AG09309 (cell line): ENCODE results near the gene OTOGL.

ENCODE experiments used
- DNase-seq: peaks from one replicate; pipeline ENCODE4 v3.0.0-alpha.2; 2010; ENCODE audit warnings: low read depth
- H3K4me3 ChIP-seq: 2 replicates; pipeline ENCODE4 v1.5.1; 2011; ENCODE audit warnings: mild to moderate bottlenecking, low read depth, low read length, moderate library complexity; ENCODE audit not compliant: control insufficient read depth
- TF ChIP-seq, protein P1 (sequence below): IDR thresholded peaks from 2 replicates; pipeline ENCODE4 v1.5.1; 2011; ENCODE audit warnings: mild to moderate bottlenecking, low read depth, low read length, inconsistent platforms; ENCODE audit not compliant: insufficient read depth, control insufficient read depth; ENCODE audit errors: missing control alignments

OTOGL gene

DNA sequence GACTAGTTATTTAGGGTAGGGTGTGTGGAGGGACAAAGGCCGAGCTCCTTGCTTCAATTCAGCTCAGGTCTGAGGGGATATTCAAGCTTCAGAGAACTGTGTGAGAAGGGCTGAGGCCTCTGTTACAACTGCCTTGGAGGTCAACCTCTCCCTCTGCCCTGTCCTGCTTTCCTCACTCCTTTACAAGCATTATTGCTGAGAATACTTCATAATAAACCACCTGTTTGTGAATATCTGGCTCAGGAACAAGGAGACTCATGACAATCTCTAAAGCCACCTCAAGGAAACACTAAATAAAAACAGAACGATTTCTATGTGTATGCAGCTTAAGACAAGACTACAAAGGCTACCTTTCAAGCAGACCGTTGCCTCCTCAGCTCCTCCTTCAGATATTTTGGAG is 21.7 kb downstream of the OTOGL start:
- no peak for DNase-seq
- H3K4me3 ChIP-seq = no peak overlapping the region
- TF ChIP-seq, protein P1, sequence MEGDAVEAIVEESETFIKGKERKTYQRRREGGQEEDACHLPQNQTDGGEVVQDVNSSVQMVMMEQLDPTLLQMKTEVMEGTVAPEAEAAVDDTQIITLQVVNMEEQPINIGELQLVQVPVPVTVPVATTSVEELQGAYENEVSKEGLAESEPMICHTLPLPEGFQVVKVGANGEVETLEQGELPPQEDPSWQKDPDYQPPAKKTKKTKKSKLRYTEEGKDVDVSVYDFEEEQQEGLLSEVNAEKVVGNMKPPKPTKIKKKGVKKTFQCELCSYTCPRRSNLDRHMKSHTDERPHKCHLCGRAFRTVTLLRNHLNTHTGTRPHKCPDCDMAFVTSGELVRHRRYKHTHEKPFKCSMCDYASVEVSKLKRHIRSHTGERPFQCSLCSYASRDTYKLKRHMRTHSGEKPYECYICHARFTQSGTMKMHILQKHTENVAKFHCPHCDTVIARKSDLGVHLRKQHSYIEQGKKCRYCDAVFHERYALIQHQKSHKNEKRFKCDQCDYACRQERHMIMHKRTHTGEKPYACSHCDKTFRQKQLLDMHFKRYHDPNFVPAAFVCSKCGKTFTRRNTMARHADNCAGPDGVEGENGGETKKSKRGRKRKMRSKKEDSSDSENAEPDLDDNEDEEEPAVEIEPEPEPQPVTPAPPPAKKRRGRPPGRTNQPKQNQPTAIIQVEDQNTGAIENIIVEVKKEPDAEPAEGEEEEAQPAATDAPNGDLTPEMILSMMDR = no peak

DNA sequence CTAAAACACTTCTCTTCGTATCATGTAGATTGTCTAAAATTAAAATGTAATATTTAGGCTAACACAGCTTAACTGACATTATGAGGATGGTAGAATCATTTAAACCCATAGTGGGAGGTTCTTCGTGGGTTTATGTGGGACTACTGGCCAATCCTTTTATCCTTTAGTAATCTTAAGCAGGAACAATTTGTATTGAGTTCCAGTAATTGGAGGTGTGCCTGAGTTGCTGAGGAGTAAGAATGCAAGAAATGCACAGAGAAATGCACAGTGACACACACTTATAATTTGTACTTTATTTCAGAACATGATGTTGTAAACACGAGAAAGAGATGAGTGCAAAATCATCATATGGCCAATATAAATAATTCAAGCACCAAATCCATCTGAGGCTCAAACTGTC is 22.3 kb downstream of the OTOGL start:
- TF ChIP-seq, protein P1 = no peak
- H3K4me3 ChIP-seq = no peak overlapping the region
- DNase-seq = no peak

DNA sequence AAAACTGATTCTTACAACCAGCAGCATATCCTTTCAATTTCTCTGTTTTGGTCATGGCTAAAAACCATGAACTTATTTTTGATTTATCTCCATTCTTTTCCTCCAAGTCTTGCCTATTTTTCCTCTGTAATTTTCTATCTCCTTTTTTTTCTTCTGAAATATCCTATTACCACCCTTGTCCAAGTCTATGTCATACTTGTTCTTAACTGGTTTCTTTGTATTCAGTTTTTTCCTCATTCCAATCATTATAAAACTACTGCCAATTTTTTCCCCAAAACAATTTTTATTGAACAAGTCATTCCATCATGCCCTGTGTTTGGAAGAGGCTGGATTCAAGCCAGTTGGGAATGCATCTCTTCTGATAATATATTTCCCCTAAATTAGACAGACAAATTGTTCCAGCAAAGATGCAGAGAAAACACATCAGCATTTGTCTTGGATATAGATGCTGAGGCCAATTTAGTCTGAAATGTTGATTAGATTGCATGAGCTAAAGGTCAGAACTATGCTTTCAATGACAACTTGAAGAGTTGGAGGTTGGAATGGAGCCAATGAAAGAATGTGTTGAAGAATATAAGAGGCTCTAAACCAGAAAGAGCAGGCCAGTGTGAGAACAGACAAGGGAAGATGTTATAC is 30.7 kb downstream of the OTOGL start:
- DNase-seq = peak; percentile 16
- TF ChIP-seq, protein P1 = no peak

DNA sequence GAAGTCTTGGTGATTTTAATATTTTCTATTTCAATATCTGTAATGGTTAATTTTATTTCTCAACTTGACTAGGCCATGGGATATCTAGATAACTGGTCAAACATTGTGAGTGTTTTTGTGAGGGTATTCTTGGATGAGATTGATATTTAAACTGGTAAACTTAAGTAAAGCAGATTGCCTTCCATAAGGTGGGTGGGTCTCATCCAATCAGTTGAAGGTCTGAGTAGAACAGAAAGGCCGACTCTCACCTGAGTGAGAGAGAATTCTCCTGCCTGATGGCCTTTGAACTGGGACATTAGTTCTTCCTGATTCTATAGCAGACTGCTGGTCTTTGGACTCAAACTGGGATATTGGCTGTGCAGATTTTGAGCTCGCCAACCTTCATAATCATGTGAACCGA is 36.3 kb downstream of the OTOGL start:
- H3K4me3 ChIP-seq = no peak overlapping the region
- no peak for DNase-seq
- TF ChIP-seq, protein P1 = no peak

More for the DNA sequence above, 30.7 kb downstream of the OTOGL start:
- no peak overlapping the region for H3K4me3 ChIP-seq

DNA sequence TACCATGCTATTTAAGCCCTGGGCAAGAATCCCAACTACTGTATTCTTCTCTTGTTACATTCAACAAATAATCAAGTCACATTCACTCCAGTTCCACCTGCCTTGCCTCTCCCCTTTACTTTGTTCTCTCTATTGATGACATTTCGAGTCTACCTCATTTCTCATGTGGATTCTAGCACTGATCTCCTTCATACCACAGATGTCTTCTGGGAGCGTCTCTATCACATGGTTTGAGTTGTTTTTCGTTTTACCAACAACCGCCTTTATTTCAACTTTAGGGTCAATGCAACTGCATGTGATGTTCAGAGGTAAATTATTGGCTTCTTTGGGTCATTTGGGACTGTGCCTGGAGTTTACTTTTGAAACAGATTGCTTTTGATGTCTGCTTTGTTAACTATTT is 40.7 kb downstream of the OTOGL start:
- DNase-seq = no peak
- H3K4me3 ChIP-seq = no peak overlapping the region
- TF ChIP-seq, protein P1 = no peak

DNA sequence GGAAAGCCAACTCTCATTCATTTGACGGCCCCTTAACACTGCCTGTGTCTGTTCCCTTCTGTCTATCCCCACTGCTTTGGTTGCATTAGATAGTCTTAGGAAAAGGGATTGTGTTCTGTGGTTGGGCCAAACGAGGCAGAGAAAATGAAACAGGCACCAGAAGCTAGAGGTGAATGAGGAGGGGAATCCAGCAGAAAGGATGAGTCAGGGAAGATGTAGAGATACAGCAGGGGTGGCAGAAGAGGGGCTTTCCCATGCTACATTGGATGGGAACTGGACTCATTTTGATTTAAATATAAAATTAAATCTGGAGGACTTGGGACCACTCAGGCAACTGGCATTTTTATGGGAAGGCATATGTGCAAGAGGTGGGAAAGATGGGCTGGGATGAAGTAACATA is 43.3 kb downstream of the OTOGL start:
- no peak overlapping the region for H3K4me3 ChIP-seq
- TF ChIP-seq, protein P1 = no peak
- DNase-seq = no peak
